ENCODE results near the gene TP53AIP1.
"Not testable (repeated sequence)": the region's sequence is repeated elsewhere in the genome, so short reads cannot be mapped to it uniquely, and the experiment has no call there.

TP53AIP1 gene

DNA sequence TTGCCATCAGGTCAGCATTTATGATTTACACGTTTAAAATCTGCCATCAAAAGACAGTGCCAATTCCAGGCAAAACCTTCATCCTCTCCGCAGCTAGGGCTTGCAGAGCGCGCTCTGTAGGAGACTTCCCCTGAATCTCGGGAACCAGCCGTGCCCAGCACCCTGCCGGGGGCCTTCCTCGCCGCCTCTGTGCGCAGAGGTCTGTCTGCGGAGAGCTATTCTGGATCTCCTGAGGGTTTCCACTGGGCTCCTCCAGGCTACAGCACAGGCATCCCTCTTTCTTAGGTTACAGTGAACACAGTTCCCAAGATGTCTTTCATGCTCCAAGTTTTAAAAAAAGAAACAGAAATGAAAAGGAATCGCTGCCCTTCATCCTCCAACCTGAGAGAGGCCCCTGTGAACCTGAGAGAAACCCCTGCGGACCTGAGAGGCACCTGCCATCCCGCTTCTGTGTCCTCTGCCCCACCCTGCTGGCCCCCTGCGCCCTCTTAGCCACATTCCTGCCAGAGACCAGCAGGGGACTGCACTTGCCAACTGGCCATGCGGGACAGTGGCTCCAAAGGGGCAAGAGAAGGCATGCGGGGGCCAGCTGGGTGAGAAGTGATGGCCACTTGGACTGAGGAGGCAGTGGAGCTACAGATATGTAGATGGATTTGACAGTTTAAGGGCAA lies 16.1 kb downstream of the TP53AIP1 start:
- no peak for DNase-seq (ENCODE audit: low read depth in 1 of 2, low spot score in 1 of 2)

- no peak for DNase-seq (ENCODE audit: low read depth in 1 of 2, low spot score in 1 of 2)
Measured at GRCh38 chr11:128926000-128926399, 16.7 kb downstream of the TP53AIP1 start.

DNA sequence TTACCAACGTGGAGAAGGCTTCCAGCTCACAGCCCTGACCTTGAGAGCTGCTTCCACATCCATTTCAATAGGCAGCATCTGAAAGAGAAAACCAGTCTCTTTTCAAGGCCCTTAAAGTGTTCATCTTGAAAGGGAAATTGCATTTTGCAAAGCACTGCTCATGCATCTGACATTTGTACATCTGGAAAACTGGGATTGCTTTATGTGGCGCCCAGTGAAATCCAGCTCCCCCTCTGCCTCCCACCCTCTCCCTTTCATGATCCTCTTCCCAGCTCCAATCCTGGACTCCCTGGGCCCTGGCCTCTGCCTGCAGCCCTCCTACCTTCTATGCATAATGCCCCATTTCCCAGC lies 17.4 kb downstream of the TP53AIP1 start:
- no peak for DNase-seq (ENCODE audit: low read depth in 1 of 2, low spot score in 1 of 2)

DNA sequence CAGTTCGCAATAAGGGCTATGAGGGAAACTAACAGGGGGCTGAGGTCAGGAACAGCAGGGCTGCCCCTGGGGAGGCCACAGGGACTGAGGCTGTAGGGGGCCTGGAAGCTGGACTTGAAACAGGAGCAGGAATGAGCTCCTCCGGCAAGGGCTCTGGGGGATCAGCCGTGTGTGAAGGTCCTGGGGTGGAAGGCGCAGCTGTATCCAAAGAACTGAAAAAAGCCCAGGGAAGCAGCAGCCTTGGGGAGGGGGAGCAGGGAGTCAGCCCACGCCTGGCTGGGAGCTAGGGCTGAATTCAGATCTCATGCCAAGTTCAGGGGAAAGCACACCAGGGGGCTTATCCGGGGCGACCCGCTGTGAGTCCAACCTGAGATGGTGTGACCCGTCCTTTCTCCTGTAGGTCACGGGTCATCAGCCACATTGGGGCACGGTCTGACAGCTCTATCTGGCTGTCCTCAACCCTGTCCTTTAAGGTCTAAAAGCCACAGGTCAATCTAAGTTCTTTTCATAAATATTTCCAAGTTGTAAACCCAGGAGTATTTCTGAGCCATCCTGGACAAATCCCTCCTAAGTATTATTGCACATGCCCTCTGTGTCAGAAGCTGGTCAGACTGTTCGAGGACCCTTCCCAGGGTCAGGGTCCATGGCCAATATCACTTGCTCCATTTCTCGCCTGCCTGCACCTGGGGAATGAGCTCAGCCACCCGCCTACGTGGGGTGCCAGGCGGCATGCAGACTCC lies 18.0 kb downstream of the TP53AIP1 start:
- no peak for DNase-seq (ENCODE audit: low read depth in 1 of 2, low spot score in 1 of 2)

GRCh38 chr11:128924104-128924503 lies 18.6 kb downstream of the TP53AIP1 start:
- no peak for DNase-seq (ENCODE audit: low read depth in 1 of 2, low spot score in 1 of 2)

- DNase-seq (ENCODE audit: low read depth in 1 of 2, low spot score in 1 of 2) = no peak
Measured at GRCh38 chr11:128921793-128922192, 20.9 kb downstream of the TP53AIP1 start.

DNA sequence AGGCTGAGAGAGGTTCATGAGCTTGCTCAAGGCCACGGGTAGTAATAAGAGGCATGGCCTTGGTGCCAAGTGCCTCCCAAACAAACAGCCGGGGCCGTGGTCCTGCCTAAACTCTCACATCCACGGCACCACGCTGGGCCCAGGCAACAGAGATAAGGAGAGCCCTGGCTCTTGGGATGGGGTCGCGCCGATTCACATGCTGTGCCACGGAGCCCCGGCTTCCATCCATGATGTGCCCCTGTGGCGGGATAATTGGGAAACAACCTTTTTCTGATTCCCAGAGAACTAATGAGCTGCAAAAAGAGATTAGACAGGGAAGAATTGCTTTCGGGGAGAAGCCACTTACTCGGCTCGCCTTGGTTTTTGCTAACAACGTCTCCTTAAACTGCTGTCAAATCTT lies 22.0 kb downstream of the TP53AIP1 start:
- DNase-seq (ENCODE audit: low read depth in 1 of 2, low spot score in 1 of 2) = no peak

- DNase-seq (ENCODE audit: low read depth in 1 of 2, low spot score in 1 of 2) = not testable (repeated sequence)
Measured at GRCh38 chr11:128919635-128920034, 23.0 kb downstream of the TP53AIP1 start.

DNA sequence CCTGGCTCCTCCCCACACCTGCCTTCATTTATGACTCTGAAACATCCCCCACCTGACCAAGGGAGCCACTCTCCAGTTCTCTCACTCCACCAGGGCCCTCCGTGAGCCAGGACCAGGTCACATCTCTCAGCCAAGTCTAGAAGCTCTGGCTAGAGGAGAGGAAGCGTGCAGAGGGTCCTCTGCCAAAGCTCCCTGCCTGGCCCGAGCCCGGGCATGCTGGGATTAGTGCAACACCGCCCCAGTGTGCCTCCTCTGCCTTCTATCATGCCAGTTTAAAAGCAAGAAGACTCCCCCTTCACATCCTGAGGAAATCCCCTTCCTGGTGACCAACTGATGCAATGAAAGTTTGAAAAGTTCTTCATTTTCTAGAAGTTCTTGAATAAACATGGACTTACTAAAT lies 23.5 kb downstream of the TP53AIP1 start:
- DNase-seq (ENCODE audit: low read depth in 1 of 2, low spot score in 1 of 2) = no peak

GRCh38 chr11:128917144-128917724 lies 25.4 kb downstream of the TP53AIP1 start:
- no peak for DNase-seq (ENCODE audit: low read depth in 1 of 2, low spot score in 1 of 2)

- DNase-seq (ENCODE audit: low read depth in 1 of 2, low spot score in 1 of 2) = no peak
Measured at GRCh38 chr11:128916681-128917080, 26.0 kb downstream of the TP53AIP1 start.

GRCh38 chr11:128916037-128916572 lies 26.6 kb downstream of the TP53AIP1 start:
- no peak for DNase-seq (ENCODE audit: low read depth in 1 of 2, low spot score in 1 of 2)

DNA sequence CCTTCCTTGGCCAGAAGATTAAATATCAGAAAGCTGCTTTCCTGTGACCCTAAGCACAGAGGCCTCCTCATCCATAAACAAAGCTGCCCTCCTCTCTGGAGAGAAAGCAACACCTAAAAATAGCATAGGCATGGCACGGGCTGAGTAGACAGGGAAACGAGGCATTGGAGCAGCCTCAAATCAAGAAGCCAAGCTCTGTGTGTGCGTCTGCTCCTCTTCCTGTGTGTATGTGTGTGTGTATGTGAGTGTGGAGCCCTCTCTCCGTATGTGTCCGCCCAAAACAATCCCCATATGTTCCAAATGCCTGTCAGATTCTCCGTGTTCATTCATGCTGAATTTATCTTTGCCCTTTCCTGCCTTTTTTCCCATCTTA lies 27.5 kb downstream of the TP53AIP1 start:
- DNase-seq (ENCODE audit: low read depth in 1 of 2, low spot score in 1 of 2) = no peak

- no peak for DNase-seq (ENCODE audit: low read depth in 1 of 2, low spot score in 1 of 2)
Measured at GRCh38 chr11:128914216-128915148, 28.2 kb downstream of the TP53AIP1 start.

GRCh38 chr11:128913806-128914205 lies 28.9 kb downstream of the TP53AIP1 start:
- no peak for DNase-seq (ENCODE audit: low read depth in 1 of 2, low spot score in 1 of 2)

GRCh38 chr11:128911701-128912100 lies 31.0 kb downstream of the TP53AIP1 start:
- no peak for DNase-seq (ENCODE audit: low read depth in 1 of 2, low spot score in 1 of 2)

DNA sequence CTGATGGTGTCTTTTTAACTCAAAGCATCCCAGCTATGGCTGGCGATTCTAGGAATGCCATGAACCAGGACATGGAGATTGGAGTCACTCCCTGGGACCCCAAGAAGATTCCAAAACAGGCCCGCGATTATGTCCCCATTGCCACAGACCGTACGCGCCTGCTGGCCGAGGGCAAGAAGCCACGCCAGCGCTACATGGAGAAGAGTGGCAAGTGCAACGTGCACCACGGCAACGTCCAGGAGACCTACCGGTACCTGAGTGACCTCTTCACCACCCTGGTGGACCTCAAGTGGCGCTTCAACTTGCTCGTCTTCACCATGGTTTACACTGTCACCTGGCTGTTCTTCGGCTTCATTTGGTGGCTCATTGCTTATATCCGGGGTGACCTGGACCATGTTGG lies 31.4 kb downstream of the TP53AIP1 start:
- no peak for DNase-seq (ENCODE audit: low read depth in 1 of 2, low spot score in 1 of 2)

- no peak for DNase-seq (ENCODE audit: low read depth in 1 of 2, low spot score in 1 of 2)
Measured at GRCh38 chr11:128910576-128910975, 32.1 kb downstream of the TP53AIP1 start.

DNA sequence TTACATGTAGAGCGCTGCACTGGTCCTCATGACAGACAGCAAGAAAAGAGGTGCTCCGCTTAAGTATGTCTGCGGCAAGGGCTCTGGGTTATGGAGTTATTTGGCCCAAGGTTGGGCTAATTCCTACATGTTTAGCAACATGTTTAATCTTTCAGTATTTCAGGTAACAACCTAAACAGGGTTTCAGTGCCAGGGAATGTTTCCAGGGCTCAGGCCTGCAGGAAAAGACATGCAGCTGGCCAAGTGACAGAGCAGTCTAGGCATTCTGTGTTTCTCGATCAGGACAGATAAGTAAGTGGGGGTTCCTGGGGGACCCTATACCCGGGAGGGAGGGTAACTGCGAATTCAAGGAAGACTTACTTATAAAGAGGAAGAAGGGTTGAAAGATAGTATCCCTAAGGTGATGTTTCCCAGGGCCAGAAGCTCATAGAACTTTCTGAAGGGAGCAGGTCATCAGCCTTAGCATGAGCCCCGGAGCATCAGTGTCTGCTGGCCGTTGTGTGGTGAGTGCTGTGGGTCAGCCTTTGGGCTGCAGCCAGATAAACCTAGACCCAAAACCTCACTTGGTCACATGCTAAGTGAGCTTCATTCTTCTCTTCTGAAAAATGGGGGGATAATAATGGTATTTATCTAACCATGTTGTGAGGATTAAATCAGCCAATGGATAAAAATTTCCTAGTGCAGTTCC lies 33.1 kb downstream of the TP53AIP1 start:
- no peak for DNase-seq (ENCODE audit: low read depth in 1 of 2, low spot score in 1 of 2)

GRCh38 chr11:128908391-128909246 lies 34.1 kb downstream of the TP53AIP1 start:
- DNase-seq (ENCODE audit: low read depth in 1 of 2, low spot score in 1 of 2) = no peak
